C4-2B (cell line): ENCODE measurements around the gene CCDC85B.
A peak's percentile ranks its signal among the peaks of the same experiment; 100 is the strongest.
"Not testable (repeated sequence)": the region's sequence is repeated elsewhere in the genome, so short reads cannot be mapped to it uniquely, and the experiment has no call there.

Experiments used
- H3K27ac ChIP-seq: fragments of 450-650 bp; 2 replicates; pipeline ENCODE4 v1.5.1; 2017
- ZFX ChIP-seq: fragments of 450-650 bp; IDR thresholded peaks from 2 replicates; pipeline ENCODE4 v1.6.1; 2017
- TF ChIP-seq, protein P1 (sequence below): fragments of 450-650 bp; conservative IDR thresholded peaks from 2 replicates; pipeline ENCODE4 v1.5.1; 2017; ENCODE audit warnings: mild to moderate bottlenecking

Gene CCDC85B

GRCh38 chr11:65890324-65891218 lies at the start of gene CCDC85B:
Gene CCDC85B (plus strand): TSS chr11:65890673. CDS start chr11:65890784, 111 bp downstream.
- TF ChIP-seq, protein P1, sequence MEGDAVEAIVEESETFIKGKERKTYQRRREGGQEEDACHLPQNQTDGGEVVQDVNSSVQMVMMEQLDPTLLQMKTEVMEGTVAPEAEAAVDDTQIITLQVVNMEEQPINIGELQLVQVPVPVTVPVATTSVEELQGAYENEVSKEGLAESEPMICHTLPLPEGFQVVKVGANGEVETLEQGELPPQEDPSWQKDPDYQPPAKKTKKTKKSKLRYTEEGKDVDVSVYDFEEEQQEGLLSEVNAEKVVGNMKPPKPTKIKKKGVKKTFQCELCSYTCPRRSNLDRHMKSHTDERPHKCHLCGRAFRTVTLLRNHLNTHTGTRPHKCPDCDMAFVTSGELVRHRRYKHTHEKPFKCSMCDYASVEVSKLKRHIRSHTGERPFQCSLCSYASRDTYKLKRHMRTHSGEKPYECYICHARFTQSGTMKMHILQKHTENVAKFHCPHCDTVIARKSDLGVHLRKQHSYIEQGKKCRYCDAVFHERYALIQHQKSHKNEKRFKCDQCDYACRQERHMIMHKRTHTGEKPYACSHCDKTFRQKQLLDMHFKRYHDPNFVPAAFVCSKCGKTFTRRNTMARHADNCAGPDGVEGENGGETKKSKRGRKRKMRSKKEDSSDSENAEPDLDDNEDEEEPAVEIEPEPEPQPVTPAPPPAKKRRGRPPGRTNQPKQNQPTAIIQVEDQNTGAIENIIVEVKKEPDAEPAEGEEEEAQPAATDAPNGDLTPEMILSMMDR = no peak; the same call in 1 of the 2 replicates
- peak; percentile 90; the same call in 1 of the 2 replicates for TF ChIP-seq ZFX
- H3K27ac ChIP-seq = peak within 1 kb of the TSS; percentile 88

- TF ChIP-seq ZFX = no peak
- TF ChIP-seq, protein P1 = no peak
- H3K27ac ChIP-seq = no peak overlapping the region
Observed at GRCh38 chr11:65842144-65842543, 48.3 kb upstream of the CCDC85B start.

DNA sequence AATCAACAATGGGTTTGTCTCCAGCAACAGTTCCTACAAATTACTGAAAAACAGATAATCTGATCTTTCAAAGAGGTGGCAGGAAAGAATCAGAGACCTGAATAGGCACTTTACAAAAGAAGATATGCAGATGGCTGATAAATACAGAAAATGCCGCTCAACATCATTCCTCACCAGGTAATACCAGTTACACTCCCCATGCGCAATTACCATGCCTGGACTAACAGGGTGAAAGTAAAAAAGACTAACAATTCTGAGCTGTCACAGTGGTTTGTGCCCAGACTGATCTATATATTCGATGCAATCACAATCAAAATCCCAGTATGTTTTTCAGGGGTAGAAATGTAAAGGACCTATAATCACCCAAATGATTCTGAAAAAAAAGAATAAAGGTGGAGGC lies 46.7 kb upstream of the CCDC85B start:
- no peak overlapping the region for H3K27ac ChIP-seq
- TF ChIP-seq ZFX = no peak
- TF ChIP-seq, protein P1 = no peak

- H3K27ac ChIP-seq = no peak overlapping the region
- TF ChIP-seq, protein P1 = no peak
- TF ChIP-seq ZFX = no peak
Observed at GRCh38 chr11:65844231-65844872, 46.1 kb upstream of the CCDC85B start.

DNA sequence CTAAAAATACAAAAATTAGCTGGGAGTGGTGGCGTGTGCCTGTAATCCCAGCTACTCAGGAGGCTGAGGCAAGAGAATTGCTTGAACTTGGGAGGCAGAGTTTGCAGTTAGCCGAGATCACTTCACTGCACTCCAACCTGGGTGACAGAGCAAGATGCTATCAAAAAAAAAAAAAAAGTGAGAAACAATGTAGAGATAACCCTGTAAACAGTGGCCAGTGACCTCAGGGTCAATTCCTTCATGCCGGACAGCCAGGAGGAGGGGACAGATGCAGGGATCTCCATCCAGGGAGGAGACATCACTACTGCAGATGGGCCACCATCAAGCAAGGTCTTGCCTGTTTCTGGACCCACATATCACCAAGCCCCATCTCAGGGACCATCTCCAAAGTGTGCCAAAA lies 42.7 kb upstream of the CCDC85B start:
- no peak overlapping the region for H3K27ac ChIP-seq
- TF ChIP-seq, protein P1 = no peak
- no peak for TF ChIP-seq ZFX

GRCh38 chr11:65848693-65849092 lies 41.8 kb upstream of the CCDC85B start:
- not testable (repeated sequence) for H3K27ac ChIP-seq

GRCh38 chr11:65849366-65849765 lies 41.1 kb upstream of the CCDC85B start:
- no peak for TF ChIP-seq ZFX
- TF ChIP-seq, protein P1 = no peak
- H3K27ac ChIP-seq = no peak overlapping the region
